AG10803 (cell line): ENCODE measurements around the gene OSTN.

Source experiments
- DNase-seq: peaks from one replicate; pipeline ENCODE4 v3.0.0; 2010; ENCODE audit warnings: low read depth
- H3K4me3 ChIP-seq: 2 replicates; pipeline ENCODE4 v1.5.1; 2011; ENCODE audit warnings: mild to moderate bottlenecking, low read length, control low read depth
- TF ChIP-seq, protein P1 (sequence below): conservative IDR thresholded peaks from 2 replicates; pipeline ENCODE4 v1.5.1; 2011; ENCODE audit warnings: mild to moderate bottlenecking, low read length, control low read depth, inconsistent platforms

Gene OSTN, protein sequence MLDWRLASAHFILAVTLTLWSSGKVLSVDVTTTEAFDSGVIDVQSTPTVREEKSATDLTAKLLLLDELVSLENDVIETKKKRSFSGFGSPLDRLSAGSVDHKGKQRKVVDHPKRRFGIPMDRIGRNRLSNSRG

GRCh38 chr3:191198932-191199331, at the start of gene OSTN:
Gene OSTN, plus strand, starts transcription at chr3:191199241. Its CDS starts 13,292 bp downstream, at chr3:191212533.
- TF ChIP-seq, protein P1, sequence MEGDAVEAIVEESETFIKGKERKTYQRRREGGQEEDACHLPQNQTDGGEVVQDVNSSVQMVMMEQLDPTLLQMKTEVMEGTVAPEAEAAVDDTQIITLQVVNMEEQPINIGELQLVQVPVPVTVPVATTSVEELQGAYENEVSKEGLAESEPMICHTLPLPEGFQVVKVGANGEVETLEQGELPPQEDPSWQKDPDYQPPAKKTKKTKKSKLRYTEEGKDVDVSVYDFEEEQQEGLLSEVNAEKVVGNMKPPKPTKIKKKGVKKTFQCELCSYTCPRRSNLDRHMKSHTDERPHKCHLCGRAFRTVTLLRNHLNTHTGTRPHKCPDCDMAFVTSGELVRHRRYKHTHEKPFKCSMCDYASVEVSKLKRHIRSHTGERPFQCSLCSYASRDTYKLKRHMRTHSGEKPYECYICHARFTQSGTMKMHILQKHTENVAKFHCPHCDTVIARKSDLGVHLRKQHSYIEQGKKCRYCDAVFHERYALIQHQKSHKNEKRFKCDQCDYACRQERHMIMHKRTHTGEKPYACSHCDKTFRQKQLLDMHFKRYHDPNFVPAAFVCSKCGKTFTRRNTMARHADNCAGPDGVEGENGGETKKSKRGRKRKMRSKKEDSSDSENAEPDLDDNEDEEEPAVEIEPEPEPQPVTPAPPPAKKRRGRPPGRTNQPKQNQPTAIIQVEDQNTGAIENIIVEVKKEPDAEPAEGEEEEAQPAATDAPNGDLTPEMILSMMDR = no peak
- DNase-seq = no peak
- H3K4me3 ChIP-seq = no peak within 1 kb of the TSS

GRCh38 chr3:191151653-191152052, 47.4 kb upstream of the OSTN start:
- DNase-seq = no peak
- no peak overlapping the region for H3K4me3 ChIP-seq
- TF ChIP-seq, protein P1 = no peak

DNA sequence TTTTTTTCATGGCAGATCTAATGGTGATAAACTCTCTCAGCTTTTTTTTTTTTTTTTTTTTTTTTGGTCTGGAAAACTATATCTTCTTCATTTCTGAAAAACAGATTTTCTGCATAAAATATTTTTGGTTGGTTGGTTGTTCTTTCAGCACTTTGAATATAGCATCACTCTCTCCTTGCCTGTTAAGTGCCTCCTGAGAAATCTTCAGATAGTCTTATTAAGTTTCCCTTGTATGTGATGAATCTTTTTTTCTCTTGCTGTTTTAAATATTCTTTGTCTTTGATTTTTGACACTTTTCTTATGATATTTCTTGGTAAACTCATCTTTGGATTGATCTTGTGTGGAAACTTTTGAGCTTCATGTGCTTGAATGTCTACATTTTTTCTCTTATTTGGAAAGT, 44.2 kb upstream of the OSTN start:
- no peak for DNase-seq
- TF ChIP-seq, protein P1 = no peak
- H3K4me3 ChIP-seq = no peak overlapping the region

GRCh38 chr3:191158247-191158646, 40.8 kb upstream of the OSTN start:
- TF ChIP-seq, protein P1 = no peak
- no peak overlapping the region for H3K4me3 ChIP-seq
- DNase-seq = no peak

DNA sequence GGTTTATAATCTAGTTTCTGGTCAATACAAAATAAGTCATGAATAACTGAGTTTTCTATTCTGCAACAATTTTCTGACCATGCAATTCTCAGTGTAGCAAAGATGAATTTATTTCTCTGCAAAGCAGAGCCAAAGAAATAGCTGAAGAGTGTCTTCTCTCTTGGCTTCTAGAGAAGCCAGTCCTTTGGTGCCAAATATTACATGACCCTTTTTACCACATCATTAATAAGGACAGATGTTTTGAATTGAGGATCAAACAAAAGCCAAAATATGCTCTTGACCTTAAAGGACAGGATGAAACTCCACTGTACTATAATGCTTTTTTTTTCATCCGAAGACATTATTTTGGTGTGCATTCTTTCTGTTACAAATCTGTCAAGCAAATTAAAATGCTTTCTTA, 40.2 kb upstream of the OSTN start:
- no peak overlapping the region for H3K4me3 ChIP-seq
- TF ChIP-seq, protein P1 = no peak

GRCh38 chr3:191165802-191166201, 33.2 kb upstream of the OSTN start:
- H3K4me3 ChIP-seq = no peak overlapping the region
- no peak for DNase-seq
- TF ChIP-seq, protein P1 = no peak

More for the DNA sequence above, 40.2 kb upstream of the OSTN start:
- DNase-seq = peak; percentile 3

DNA sequence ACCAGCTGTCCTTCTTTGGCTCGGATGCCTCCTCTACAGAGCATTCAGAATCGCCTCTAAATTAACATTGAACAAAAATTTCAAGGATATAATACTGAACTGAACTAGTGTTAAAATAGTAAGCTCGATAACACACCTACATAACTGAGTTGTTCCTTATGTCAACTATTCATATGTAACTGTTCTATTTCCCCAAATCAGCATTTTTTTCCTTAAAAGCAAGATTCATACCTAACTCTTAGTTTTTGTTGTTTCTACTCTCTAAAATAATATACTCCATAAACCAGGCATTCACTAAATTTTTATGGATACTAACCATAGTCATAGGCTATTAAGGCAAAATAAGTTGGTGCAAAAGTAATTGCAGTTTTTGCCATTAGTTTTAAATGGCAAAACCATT, 32.7 kb upstream of the OSTN start:
- TF ChIP-seq, protein P1 = no peak
- no peak overlapping the region for H3K4me3 ChIP-seq
- DNase-seq = no peak
